GM12891 (cell line): ENCODE data around the gene CLK3.

Experiments used
- PAX5 ChIP-seq: IDR thresholded peaks from 2 replicates; pipeline ENCODE4 v1.6.1; 2011; ENCODE audit warnings: low read length, moderate library complexity, mild to moderate bottlenecking; ENCODE audit not compliant: insufficient read depth, severe bottlenecking
- POLR2A ChIP-seq: IDR thresholded peaks from 2 replicates; pipeline ENCODE4 v1.6.1; 2011; ENCODE audit warnings: low read depth, low read length, control low read depth
- POLR2AphosphoS5 ChIP-seq: IDR thresholded peaks from 2 replicates; pipeline ENCODE4 v1.6.1; 2011; ENCODE audit warnings: low read depth, low read length, control low read depth
- SPI1 ChIP-seq: IDR thresholded peaks from 2 replicates; pipeline ENCODE4 v1.6.1; 2011; ENCODE audit warnings: low read depth, low read length, control low read depth
- TAF1 ChIP-seq: IDR thresholded peaks from 2 replicates; pipeline ENCODE4 v1.6.1; 2011; ENCODE audit warnings: low read depth, low read length, control low read depth

- no peak for TF ChIP-seq POLR2A
- peak; percentile 41; the same call in 1 of the 2 replicates for TF ChIP-seq POLR2AphosphoS5
- no peak for TF ChIP-seq TAF1
- no peak for TF ChIP-seq PAX5
- TF ChIP-seq SPI1 = no peak
These were observed 7.1 kb downstream of the CLK3 start for GRCh38 chr15:74622758-74623157.
